Loucy (cell line): ENCODE results near the gene RNU6-1.

Experiments used
- H2AFZ ChIP-seq: fragments of 200-600 bp; sonication (generic); 2 replicates; pipeline ENCODE4 v1.6.0; 2016; ENCODE audit warnings: antibody characterized with exemption, mild to moderate bottlenecking, low read length, moderate library complexity
- H3F3A ChIP-seq: fragments of 200-600 bp; 2 replicates; pipeline ENCODE4 v1.6.0; 2016; ENCODE audit warnings: antibody characterized with exemption, low read depth, mild to moderate bottlenecking
- H3K27me3 ChIP-seq: fragments of 200-600 bp; sonication (generic); 2 replicates; pipeline ENCODE4 v1.6.1; 2014; ENCODE audit warnings: low read length, mild to moderate bottlenecking; ENCODE audit not compliant: insufficient read depth, poor library complexity, severe bottlenecking
- H3K36me3 ChIP-seq: fragments of 200-600 bp; sonication (generic); 2 replicates; pipeline ENCODE4 v1.6.1; 2016; ENCODE audit warnings: low read length; ENCODE audit not compliant: insufficient read depth
- H3K4me1 ChIP-seq: fragments of 200-600 bp; sonication (generic); 2 replicates; pipeline ENCODE4 v1.5.1; 2014; ENCODE audit warnings: low read length, mild to moderate bottlenecking; ENCODE audit not compliant: insufficient read depth, poor library complexity, severe bottlenecking
- H3K4me2 ChIP-seq: fragments of 200-600 bp; sonication (generic); 2 replicates; pipeline ENCODE4 v1.6.0; 2014; ENCODE audit warnings: antibody characterized with exemption, low read length, low read depth, mild to moderate bottlenecking; ENCODE audit not compliant: poor library complexity, severe bottlenecking
- H3K4me3 ChIP-seq: fragments of 200-600 bp; sonication (generic); 2 replicates; pipeline ENCODE4 v1.5.1; 2014; ENCODE audit warnings: low read length, mild to moderate bottlenecking, mixed read lengths; ENCODE audit not compliant: poor library complexity, severe bottlenecking
- H3K79me2 ChIP-seq: fragments of 200-600 bp; sonication (generic); 2 replicates; pipeline ENCODE4 v1.6.1; 2014; ENCODE audit warnings: low read length; ENCODE audit not compliant: insufficient read depth
- H3K9ac ChIP-seq: fragments of 200-600 bp; sonication (generic); 2 replicates; pipeline ENCODE4 v1.6.0; 2014; ENCODE audit warnings: mild to moderate bottlenecking, low read depth, low read length, moderate library complexity; ENCODE audit not compliant: poor library complexity, severe bottlenecking
- H3K9me2 ChIP-seq: fragments of 200-600 bp; sonication (generic); replicated peaks from 2 replicates; pipeline ENCODE4 v1.6.1; 2016; ENCODE audit warnings: low read depth, low read length, mixed read lengths
- H3K9me3 ChIP-seq: fragments of 200-600 bp; sonication (generic); 2 replicates; pipeline ENCODE4 v1.6.1; 2014; ENCODE audit warnings: mild to moderate bottlenecking, antibody characterized with exemption, low read length, low read depth; ENCODE audit not compliant: insufficient read depth
- H4K20me1 ChIP-seq: fragments of 200-600 bp; sonication (generic); 2 replicates; pipeline ENCODE4 v1.6.0; 2014; ENCODE audit warnings: antibody characterized with exemption, low read length, mild to moderate bottlenecking; ENCODE audit not compliant: insufficient read depth, poor library complexity, severe bottlenecking
- EZH2phosphoT487 ChIP-seq: fragments of 200-600 bp; IDR thresholded peaks from 2 replicates; pipeline ENCODE4 v1.6.1; 2018; ENCODE audit warnings: antibody characterized with exemption, mild to moderate bottlenecking, moderate library complexity, borderline replicate concordance
- TF ChIP-seq, protein P1 (sequence below): fragments of 200-600 bp; sonication (generic); conservative IDR thresholded peaks from 2 replicates; pipeline ENCODE4 v1.5.1; 2014; ENCODE audit warnings: mild to moderate bottlenecking, antibody characterized with exemption, low read length

Gene RNU6-1

DNA sequence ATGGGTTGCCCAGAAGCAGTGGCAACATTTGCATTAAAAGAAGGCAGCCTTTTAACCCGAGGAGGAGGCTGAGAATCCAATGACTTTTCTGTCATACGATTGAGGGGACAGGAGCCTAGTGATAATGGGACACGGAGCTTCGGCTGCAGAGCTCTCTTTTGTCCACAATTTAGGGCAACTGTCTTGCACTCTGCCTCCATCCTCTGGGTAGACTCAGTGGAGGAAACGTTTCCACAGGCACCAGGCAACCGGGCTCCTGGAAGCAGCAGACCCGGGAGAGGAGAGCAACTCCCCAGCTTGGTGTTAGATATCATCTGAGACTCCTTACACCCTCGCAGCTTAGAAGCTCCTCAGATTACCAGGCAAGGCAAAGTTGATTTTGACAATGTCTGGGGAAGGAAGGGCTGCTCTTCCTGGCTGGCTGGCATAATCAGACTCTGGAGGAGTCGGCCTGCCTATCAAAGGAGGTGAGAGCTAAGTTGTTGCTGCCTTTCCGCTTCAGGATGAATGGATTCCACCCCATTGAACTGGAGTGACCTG is 43.5 kb upstream of the RNU6-1 start:
- Histone ChIP-seq H3K9me2 (no peaks in the 10 kb centered on the region), H4K20me1 (no peaks in the 10 kb centered on the region), H3K9me3 (no peaks in the 10 kb centered on the region), H3K4me3 (no peak overlapping the region), H3K36me3 (no peaks in the 10 kb centered on the region), H3K79me2 (no peaks in the 10 kb centered on the region), H3K4me1 (peaks cover 24% of the 10 kb centered on the region), H3F3A (no peaks in the 10 kb centered on the region), H3K4me2 (no peak overlapping the region), H3K9ac (no peak overlapping the region), H3K27me3 (no peaks in the 10 kb centered on the region), H2AFZ (peak overlapping the region; percentile 56; the same call in 1 of the 2 replicates)
- TF ChIP-seq, protein P1, sequence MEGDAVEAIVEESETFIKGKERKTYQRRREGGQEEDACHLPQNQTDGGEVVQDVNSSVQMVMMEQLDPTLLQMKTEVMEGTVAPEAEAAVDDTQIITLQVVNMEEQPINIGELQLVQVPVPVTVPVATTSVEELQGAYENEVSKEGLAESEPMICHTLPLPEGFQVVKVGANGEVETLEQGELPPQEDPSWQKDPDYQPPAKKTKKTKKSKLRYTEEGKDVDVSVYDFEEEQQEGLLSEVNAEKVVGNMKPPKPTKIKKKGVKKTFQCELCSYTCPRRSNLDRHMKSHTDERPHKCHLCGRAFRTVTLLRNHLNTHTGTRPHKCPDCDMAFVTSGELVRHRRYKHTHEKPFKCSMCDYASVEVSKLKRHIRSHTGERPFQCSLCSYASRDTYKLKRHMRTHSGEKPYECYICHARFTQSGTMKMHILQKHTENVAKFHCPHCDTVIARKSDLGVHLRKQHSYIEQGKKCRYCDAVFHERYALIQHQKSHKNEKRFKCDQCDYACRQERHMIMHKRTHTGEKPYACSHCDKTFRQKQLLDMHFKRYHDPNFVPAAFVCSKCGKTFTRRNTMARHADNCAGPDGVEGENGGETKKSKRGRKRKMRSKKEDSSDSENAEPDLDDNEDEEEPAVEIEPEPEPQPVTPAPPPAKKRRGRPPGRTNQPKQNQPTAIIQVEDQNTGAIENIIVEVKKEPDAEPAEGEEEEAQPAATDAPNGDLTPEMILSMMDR: no peak
- TF ChIP-seq EZH2phosphoT487: no peak

DNA sequence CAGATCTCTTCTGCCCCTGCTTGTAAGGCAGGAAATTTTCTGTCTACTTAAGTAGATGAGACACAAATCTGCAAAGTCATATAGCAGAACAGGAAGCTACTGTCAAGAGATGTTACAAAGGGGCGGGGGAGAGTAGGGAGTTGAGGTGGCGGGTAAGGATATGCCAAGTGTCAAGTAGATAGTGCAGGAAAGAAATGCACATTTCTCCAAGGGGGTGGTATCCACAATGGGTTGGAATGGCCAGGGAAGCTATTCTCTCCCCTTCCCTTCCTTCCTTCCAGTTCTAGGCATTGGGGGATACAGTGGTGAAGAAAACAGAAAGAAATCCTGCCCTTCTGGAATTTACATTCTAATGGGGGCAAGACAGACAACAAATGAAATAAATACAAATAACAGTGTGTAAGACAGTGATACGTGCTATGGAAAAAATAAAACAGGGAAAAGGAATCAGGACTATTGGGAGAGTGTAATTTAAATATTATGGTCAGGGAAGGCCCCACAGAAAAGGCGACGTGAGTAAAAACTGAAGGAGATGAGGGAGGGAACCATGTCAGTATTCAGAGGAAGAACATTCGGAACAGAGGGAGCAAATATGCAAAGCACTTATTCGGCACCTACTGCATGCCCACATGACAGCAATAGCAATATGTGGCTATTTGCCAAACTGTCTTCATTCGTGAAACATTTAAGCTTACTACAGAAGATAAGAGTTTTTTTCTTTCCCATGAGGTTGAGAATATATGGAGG is 42.8 kb upstream of the RNU6-1 start:
- H3K27me3 ChIP-seq: no peaks in the 10 kb centered on the region
- H2AFZ ChIP-seq: peak overlapping the region; percentile 56; the same call in 1 of the 2 replicates
- no peaks in the 10 kb centered on the region for H3K9me2 ChIP-seq
- TF ChIP-seq, protein P1: no peak
- no peak for TF ChIP-seq EZH2phosphoT487
- no peaks in the 10 kb centered on the region for H4K20me1 ChIP-seq
- H3F3A ChIP-seq: no peaks in the 10 kb centered on the region
- no peaks in the 10 kb centered on the region for H3K79me2 ChIP-seq
- H3K36me3 ChIP-seq: no peaks in the 10 kb centered on the region
- H3K9me3 ChIP-seq: no peaks in the 10 kb centered on the region
- H3K4me2 ChIP-seq: peak overlapping the region; percentile 37
- H3K4me3 ChIP-seq: no peak overlapping the region
- H3K9ac ChIP-seq: no peak overlapping the region
- H3K4me1 ChIP-seq: peaks cover 24% of the 10 kb centered on the region

DNA sequence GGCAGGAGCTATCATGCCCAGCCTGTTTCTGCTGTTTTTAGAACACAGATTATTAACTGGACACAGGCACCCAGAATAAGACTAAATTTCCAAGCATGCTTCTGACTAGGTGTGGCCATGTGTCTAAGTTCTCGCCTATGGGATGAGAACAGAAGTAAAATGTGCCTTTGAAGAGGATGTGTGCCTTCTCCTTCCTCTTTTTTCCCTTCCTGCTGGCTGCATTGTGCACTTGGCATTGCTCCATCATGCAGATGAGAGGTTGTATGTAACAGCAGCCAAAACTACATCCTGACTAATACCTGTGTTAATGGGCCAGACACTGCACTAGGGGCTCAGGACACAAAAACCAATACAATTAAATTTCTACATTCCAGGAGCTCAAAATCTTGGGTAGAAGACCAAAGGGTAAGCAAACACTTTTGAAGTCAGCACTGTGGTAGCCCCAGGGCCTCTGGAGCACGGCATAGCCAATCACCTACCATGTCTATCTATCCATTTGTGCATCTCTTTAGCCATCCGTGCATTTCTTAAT is 40.9 kb upstream of the RNU6-1 start:
- H3K36me3 ChIP-seq: no peaks in the 10 kb centered on the region
- H3K79me2 ChIP-seq: no peaks in the 10 kb centered on the region
- no peak overlapping the region for H2AFZ ChIP-seq
- H4K20me1 ChIP-seq: no peaks in the 10 kb centered on the region
- no peaks in the 10 kb centered on the region for H3K9me2 ChIP-seq
- H3K4me2 ChIP-seq: no peak overlapping the region
- no peak for TF ChIP-seq EZH2phosphoT487
- TF ChIP-seq, protein P1: no peak
- H3K27me3 ChIP-seq: no peaks in the 10 kb centered on the region
- H3K4me1 ChIP-seq: peaks cover 24% of the 10 kb centered on the region
- H3K9me3 ChIP-seq: no peaks in the 10 kb centered on the region
- H3K4me3 ChIP-seq: no peak overlapping the region
- no peak overlapping the region for H3K9ac ChIP-seq
- no peaks in the 10 kb centered on the region for H3F3A ChIP-seq
